OCI-LY7 (cell line): Measurements from ENCODE around the gene ENOX1. TPM values are rescaled to one million over a fixed set of nuclear protein-coding genes. Genes with fewer than 3 reads are reported as not detected.

ENCODE experiments used
- BruUV-seq: library from RNA; stranded (reverse); fragments of 400-500 nt; replicated peaks from 2 replicates; lab custom pipeline; 2021; lab: Mats Ljungman, UMichigan
- CTCF ChIA-PET: fragments of 300-600 bp; sonication (Branson Sonifier 250); formaldehyde crosslinking; loops from one replicate; lab custom pipeline; 2022; ENCODE audit warnings: antibody characterized with exemption; ENCODE audit not compliant: unreplicated experiment; lab: Charles Lee
- POLR2A ChIA-PET: fragments of 300-600 bp; sonication (Branson Sonifier 250); formaldehyde crosslinking; loops from one replicate; lab custom pipeline; 2022; ENCODE audit warnings: antibody characterized with exemption; lab: Charles Lee
- DNase-seq: peaks from one replicate; pipeline ENCODE4 v3.0.0-alpha.2; 2015; ENCODE audit warnings: low spot score
- H2AFZ ChIP-seq: fragments of 200-600 bp; sonication (generic), shearing (Covaris generic); 2 replicates; pipeline ENCODE4 v1.6.1; 2014; ENCODE audit warnings: mild to moderate bottlenecking, antibody characterized with exemption, low read length, moderate library complexity
- H3K27ac ChIP-seq: fragments of 200-600 bp; sonication (generic); 2 replicates; pipeline ENCODE4 v1.5.1; 2014; ENCODE audit warnings: mixed run types, low read depth, mild to moderate bottlenecking, moderate library complexity, low read length, inconsistent platforms; ENCODE audit not compliant: poor library complexity, severe bottlenecking
- H3K36me3 ChIP-seq: fragments of 200-600 bp; sonication (generic); 2 replicates; pipeline ENCODE4 v1.6.1; 2014; ENCODE audit warnings: mild to moderate bottlenecking, antibody characterized with exemption, low read length, moderate library complexity, mixed read lengths; ENCODE audit not compliant: insufficient read depth
- H3K4me1 ChIP-seq: fragments of 200-600 bp; sonication (generic); 2 replicates; pipeline ENCODE4 v1.5.1; 2014; ENCODE audit warnings: mild to moderate bottlenecking, low read length; ENCODE audit not compliant: insufficient read depth, poor library complexity, severe bottlenecking
- H3K4me2 ChIP-seq: fragments of 200-600 bp; sonication (generic); 2 replicates; pipeline ENCODE4 v1.6.1; 2014; ENCODE audit warnings: mild to moderate bottlenecking, low read length
- H3K4me3 ChIP-seq: fragments of 200-600 bp; sonication (generic); 2 replicates; pipeline ENCODE4 v1.5.1; 2014; ENCODE audit warnings: mild to moderate bottlenecking, low read depth, low read length; ENCODE audit not compliant: poor library complexity, severe bottlenecking
- H3K79me2 ChIP-seq: fragments of 200-600 bp; sonication (generic); 2 replicates; pipeline ENCODE4 v1.6.1; 2016; ENCODE audit warnings: low read depth, mild to moderate bottlenecking, low read length, moderate library complexity, mixed read lengths; ENCODE audit not compliant: insufficient read depth
- H3K9me2 ChIP-seq: fragments of 200-600 bp; sonication (generic); 2 replicates; pipeline ENCODE4 v1.6.1; 2016; ENCODE audit warnings: mild to moderate bottlenecking, low read length, mixed read lengths; ENCODE audit not compliant: insufficient read depth
- H3K9me3 ChIP-seq: fragments of 200-600 bp; sonication (generic); 2 replicates; pipeline ENCODE4 v1.6.1; 2014; ENCODE audit warnings: mild to moderate bottlenecking, mixed run types, low read length, mixed read lengths
- H4K20me1 ChIP-seq: fragments of 200-600 bp; sonication (generic); 2 replicates; pipeline ENCODE4 v1.6.1; 2014; ENCODE audit warnings: mild to moderate bottlenecking, antibody characterized with exemption, low read length, moderate library complexity, mixed read lengths; ENCODE audit not compliant: insufficient read depth
- EZH2phosphoT487 ChIP-seq: fragments of 200-600 bp; sonication (generic); IDR thresholded peaks from 2 replicates; pipeline ENCODE4 v1.6.1; 2018; ENCODE audit warnings: low read depth, borderline replicate concordance, mild to moderate bottlenecking, mixed run types, antibody characterized with exemption, low read length, moderate library complexity, mixed read lengths
- intact Hi-C: fragments of 100-400 bp; cut with micrococcal nuclease; formaldehyde crosslinking; loops from one replicate; pipeline ENCODE4 v1.10.0; 2022; ENCODE audit not compliant: unreplicated experiment
- total RNA-seq, 2 experiments: library from RNA; depleted of rRNA in 1 of 2; stranded (reverse); fragments of >200 nt in 1 of 2; shearing (Covaris generic) in 1 of 2; gene quantifications; 2 replicates each; pipeline ENCODE4 v1.2.3, GENCODE V29; 2014 to 2022
- TF ChIP-seq, protein P1 (sequence below): fragments of 200-600 bp; sonication (generic); conservative IDR thresholded peaks from 2 replicates; pipeline ENCODE4 v1.5.1; 2014; ENCODE audit warnings: mild to moderate bottlenecking, antibody characterized with exemption, low read length, moderate library complexity, mixed read lengths

ENOX1 gene
- total RNA-seq, 2 experiments from 2014 or later = 0.03 TPM; not detected in 1

DNA sequence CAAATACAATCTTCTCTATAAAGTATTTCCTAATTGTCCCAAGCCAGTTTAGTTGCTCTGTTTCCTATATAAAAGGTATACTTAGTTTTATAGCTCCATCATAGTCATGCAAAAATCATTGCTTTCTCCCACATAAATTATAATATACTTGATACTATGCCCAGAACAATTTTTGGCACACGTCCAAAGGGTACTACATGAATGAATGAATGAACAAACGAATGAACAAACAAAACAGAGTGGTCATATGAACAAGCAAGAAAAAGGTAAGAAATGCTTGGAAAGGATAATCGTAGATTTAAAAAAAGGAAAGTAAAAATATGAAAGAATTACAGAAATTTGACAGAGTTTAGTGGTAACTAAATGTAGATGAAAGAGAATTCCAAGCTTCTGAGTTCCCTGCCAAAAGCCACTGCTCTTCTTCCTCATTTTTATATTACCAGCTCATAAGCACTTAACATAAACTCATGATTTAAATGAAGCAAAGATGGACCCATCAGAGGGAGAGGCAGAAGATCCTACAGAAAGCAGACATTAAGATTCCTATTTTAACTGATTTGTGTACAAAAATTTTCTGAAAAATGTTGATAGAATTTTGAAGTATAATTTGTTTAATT, 123.2 kb downstream of the ENOX1 start:
- H2AFZ ChIP-seq = no peak overlapping the region
- no peaks in the 10 kb centered on the region for H4K20me1 ChIP-seq
- intact Hi-C loops = no loop called here
- no TSS peak for BruUV-seq
- no peak overlapping the region for H3K27ac ChIP-seq
- no peaks in the 10 kb centered on the region for H3K9me3 ChIP-seq
- no peaks in the 10 kb centered on the region for H3K79me2 ChIP-seq
- POLR2A ChIA-PET = interaction anchor here (1.3 to 1.5 kb wide), 3 partner anchors 10 to 29 kb away, joined by 3 to 5 read pairs (median 4); no protein-coding TSS in a partner anchor
- CTCF ChIA-PET = no interaction called here
- H3K9me2 ChIP-seq = no peaks in the 10 kb centered on the region
- H3K4me3 ChIP-seq = no peak overlapping the region
- H3K4me1 ChIP-seq = no peaks in the 10 kb centered on the region
- no peak for DNase-seq
- no peak overlapping the region for H3K4me2 ChIP-seq
- H3K36me3 ChIP-seq = no peaks in the 10 kb centered on the region
- no peak for TF ChIP-seq EZH2phosphoT487
- TF ChIP-seq, protein P1, sequence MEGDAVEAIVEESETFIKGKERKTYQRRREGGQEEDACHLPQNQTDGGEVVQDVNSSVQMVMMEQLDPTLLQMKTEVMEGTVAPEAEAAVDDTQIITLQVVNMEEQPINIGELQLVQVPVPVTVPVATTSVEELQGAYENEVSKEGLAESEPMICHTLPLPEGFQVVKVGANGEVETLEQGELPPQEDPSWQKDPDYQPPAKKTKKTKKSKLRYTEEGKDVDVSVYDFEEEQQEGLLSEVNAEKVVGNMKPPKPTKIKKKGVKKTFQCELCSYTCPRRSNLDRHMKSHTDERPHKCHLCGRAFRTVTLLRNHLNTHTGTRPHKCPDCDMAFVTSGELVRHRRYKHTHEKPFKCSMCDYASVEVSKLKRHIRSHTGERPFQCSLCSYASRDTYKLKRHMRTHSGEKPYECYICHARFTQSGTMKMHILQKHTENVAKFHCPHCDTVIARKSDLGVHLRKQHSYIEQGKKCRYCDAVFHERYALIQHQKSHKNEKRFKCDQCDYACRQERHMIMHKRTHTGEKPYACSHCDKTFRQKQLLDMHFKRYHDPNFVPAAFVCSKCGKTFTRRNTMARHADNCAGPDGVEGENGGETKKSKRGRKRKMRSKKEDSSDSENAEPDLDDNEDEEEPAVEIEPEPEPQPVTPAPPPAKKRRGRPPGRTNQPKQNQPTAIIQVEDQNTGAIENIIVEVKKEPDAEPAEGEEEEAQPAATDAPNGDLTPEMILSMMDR = no peak

DNA sequence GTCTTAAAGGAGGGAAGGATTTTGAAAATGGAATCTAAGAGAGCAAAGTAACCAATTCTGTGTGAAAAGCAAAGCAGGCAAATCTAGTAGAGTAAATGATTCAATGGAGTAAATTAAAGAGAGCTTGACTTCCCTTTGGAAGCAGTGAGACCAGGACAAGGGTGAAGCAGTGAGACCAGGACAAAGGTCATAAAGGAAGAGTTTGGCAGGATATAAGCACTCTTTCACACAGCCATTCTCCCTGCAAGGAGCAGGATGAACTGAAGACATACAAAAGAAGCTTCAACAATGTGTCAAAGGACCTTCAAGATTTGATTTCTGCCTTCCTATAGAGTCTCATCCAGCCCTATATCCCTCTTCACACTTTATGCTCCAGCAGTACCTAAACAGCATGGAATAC, 123.8 kb downstream of the ENOX1 start:
- H3K4me2 ChIP-seq = no peak overlapping the region
- ChIA-PET CTCF (no interaction called here), POLR2A (interaction anchor here (1.5 kb wide), 1 partner anchor 11 kb away, joined by 5 read pairs; no protein-coding TSS in a partner anchor)
- no TSS peak for BruUV-seq
- no peak overlapping the region for H3K4me3 ChIP-seq
- no peaks in the 10 kb centered on the region for H3K79me2 ChIP-seq
- TF ChIP-seq, protein P1 = no peak
- no peak for TF ChIP-seq EZH2phosphoT487
- H3K9me2 ChIP-seq = no peaks in the 10 kb centered on the region
- no peaks in the 10 kb centered on the region for H3K9me3 ChIP-seq
- intact Hi-C loops = no loop called here
- no peaks in the 10 kb centered on the region for H3K4me1 ChIP-seq
- no peak overlapping the region for H3K27ac ChIP-seq
- H4K20me1 ChIP-seq = no peaks in the 10 kb centered on the region
- DNase-seq = no peak
- no peaks in the 10 kb centered on the region for H3K36me3 ChIP-seq
- no peak overlapping the region for H2AFZ ChIP-seq

GRCh38 chr13:43661161-43661830, 125.5 kb downstream of the ENOX1 start:
- CTCF ChIA-PET = no interaction called here
- H3K9me3 ChIP-seq = no peaks in the 10 kb centered on the region
- intact Hi-C loops = no loop called here
- H3K4me3 ChIP-seq = no peak overlapping the region
- no peaks in the 10 kb centered on the region for H4K20me1 ChIP-seq
- no peaks in the 10 kb centered on the region for H3K79me2 ChIP-seq
- POLR2A ChIA-PET = no interaction called here
- no peak overlapping the region for H3K27ac ChIP-seq
- TF ChIP-seq, protein P1 = no peak
- no peak for DNase-seq
- no peaks in the 10 kb centered on the region for H3K9me2 ChIP-seq
- BruUV-seq = no TSS peak
- H3K4me1 ChIP-seq = no peaks in the 10 kb centered on the region
- no peak overlapping the region for H3K4me2 ChIP-seq
- no peaks in the 10 kb centered on the region for H3K36me3 ChIP-seq
- no peak overlapping the region for H2AFZ ChIP-seq
